GM23338 (cell line): Measurements from ENCODE around the gene PXDN. TPM values are rescaled to one million over a fixed set of nuclear protein-coding genes. Genes with fewer than 3 reads are reported as not detected.

ENCODE experiments used
- ATAC-seq: fragments of 200-7000 bp; cut with Tn5 transposase; 3 replicates; pipeline ENCODE4 v1.9.1; 2020
- DNase-seq: peaks from one replicate; pipeline ENCODE4 v3.0.0-alpha.2; 2015; ENCODE audit warnings: low spot score
- H2AFZ ChIP-seq: fragments of 200-600 bp; sonication (generic); 2 replicates; pipeline ENCODE4 v1.8.0; 2016; ENCODE audit warnings: antibody characterized with exemption, mild to moderate bottlenecking, moderate library complexity
- H3F3A ChIP-seq: fragments of 200-600 bp; sonication (generic); replicated peaks from 2 replicates; pipeline ENCODE4 v1.8.0; 2017; ENCODE audit warnings: antibody characterized with exemption, mixed run types, low read depth
- H3K27ac ChIP-seq: fragments of 200-600 bp; sonication (generic); 2 replicates; pipeline ENCODE4 v1.6.1; 2016; ENCODE audit warnings: low read depth
- H3K27me3 ChIP-seq: fragments of 200-600 bp; sonication (generic); 2 replicates; pipeline ENCODE4 v1.8.0; 2016; ENCODE audit warnings: mild to moderate bottlenecking, mixed run types, moderate library complexity; ENCODE audit not compliant: insufficient read depth
- H3K36me3 ChIP-seq: fragments of 200-600 bp; sonication (generic); 2 replicates; pipeline ENCODE4 v1.8.0; 2016; ENCODE audit warnings: mild to moderate bottlenecking; ENCODE audit not compliant: insufficient read depth
- H3K4me1 ChIP-seq: fragments of 200-600 bp; sonication (generic); 2 replicates; pipeline ENCODE4 v1.8.0; 2016; ENCODE audit warnings: mild to moderate bottlenecking, moderate library complexity; ENCODE audit not compliant: insufficient read depth
- H3K4me2 ChIP-seq: fragments of 200-600 bp; sonication (generic); 2 replicates; pipeline ENCODE4 v1.7.1; 2017; ENCODE audit warnings: mixed run types
- H3K4me3 ChIP-seq: fragments of 200-600 bp; sonication (generic); 2 replicates; pipeline ENCODE4 v1.6.1; 2016; ENCODE audit warnings: mixed run types
- H3K79me2 ChIP-seq: fragments of 200-600 bp; sonication (generic); replicated peaks from 2 replicates; pipeline ENCODE4 v1.8.0; 2017; ENCODE audit warnings: mild to moderate bottlenecking; ENCODE audit not compliant: insufficient read depth
- H3K9me2 ChIP-seq: fragments of 200-600 bp; sonication (generic); 2 replicates; pipeline ENCODE4 v1.8.0; 2017; ENCODE audit not compliant: insufficient read depth
- H4K20me1 ChIP-seq: fragments of 200-600 bp; sonication (generic); replicated peaks from 2 replicates; pipeline ENCODE4 v1.8.0; 2017; ENCODE audit warnings: mild to moderate bottlenecking; ENCODE audit not compliant: insufficient read depth
- H3K27ac Mint-ChIP-seq: 2 replicates; pipeline ENCODE4 v1.8.0; 2020; ENCODE audit warnings: inconsistent platforms, mild to moderate bottlenecking, moderate library complexity, mixed read lengths
- H3K27me3 Mint-ChIP-seq: 3 replicates; pipeline ENCODE4 v1.8.0; 2022; ENCODE audit warnings: low read depth, mild to moderate bottlenecking, moderate library complexity, mixed read lengths, inconsistent platforms; ENCODE audit not compliant: insufficient read depth, poor library complexity
- H3K36me3 Mint-ChIP-seq: 3 replicates; pipeline ENCODE4 v1.8.0; 2021; ENCODE audit warnings: low read depth, mild to moderate bottlenecking, inconsistent platforms, moderate library complexity, mixed read lengths
- H3K4me1 Mint-ChIP-seq: 3 replicates; pipeline ENCODE4 v1.8.0; 2020; ENCODE audit warnings: mild to moderate bottlenecking, inconsistent platforms, mixed read lengths
- H3K4me3 Mint-ChIP-seq: 3 replicates; pipeline ENCODE4 v1.8.0; 2021; ENCODE audit warnings: moderate library complexity, mild to moderate bottlenecking, inconsistent platforms, mixed read lengths
- H3K9me3 Mint-ChIP-seq: 3 replicates; pipeline ENCODE4 v1.8.0; 2020; ENCODE audit warnings: moderate library complexity, mild to moderate bottlenecking, inconsistent platforms, mixed read lengths
- CREB1 ChIP-seq: fragments of 250-450 bp; sonication (Bioruptor Pico); IDR thresholded peaks from 2 replicates; pipeline ENCODE4 v1.5.0; 2020; ENCODE audit warnings: low read depth, mild to moderate bottlenecking, moderate library complexity
- CTCF ChIP-seq, 2 experiments: fragments of 200-600 bp in 1 of 2; sonication (generic) in 1 of 2; conservative IDR thresholded peaks; 2 replicates each; pipeline versions ENCODE4 v1.5.1 to v1.6.1; 2016 to 2017; ENCODE audit warnings: antibody characterized with exemption in 2 of 2, low read depth in 2 of 2, mild to moderate bottlenecking in 2 of 2, moderate library complexity in 1 of 2
- ETS1 ChIP-seq: IDR thresholded peaks from 2 replicates; pipeline ENCODE4 v1.6.1; 2016; ENCODE audit warnings: antibody characterized with exemption
- EZH2 ChIP-seq: fragments of 200-600 bp; sonication (generic); IDR thresholded peaks from one replicate; pipeline ENCODE4 v1.8.0; 2017; ENCODE audit warnings: antibody characterized with exemption, mild to moderate bottlenecking, low read depth; ENCODE audit not compliant: unreplicated experiment
- EZH2phosphoT487 ChIP-seq: fragments of 200-600 bp; sonication (generic); IDR thresholded peaks from one replicate; pipeline ENCODE4 v1.8.1; 2018; ENCODE audit warnings: antibody characterized with exemption; ENCODE audit not compliant: unreplicated experiment
- JUNB ChIP-seq: IDR thresholded peaks from one replicate; pipeline ENCODE4 v1.6.1; 2016; ENCODE audit warnings: antibody characterized with exemption; ENCODE audit not compliant: unreplicated experiment
- POLR2AphosphoS5 ChIP-seq: IDR thresholded peaks from 2 replicates; pipeline ENCODE4 v1.6.1; 2016; ENCODE audit warnings: antibody characterized with exemption, low read depth
- REST ChIP-seq: IDR thresholded peaks from one replicate; pipeline ENCODE4 v1.6.1; 2018; ENCODE audit warnings: antibody characterized with exemption; ENCODE audit not compliant: unreplicated experiment
- STAT1 ChIP-seq: IDR thresholded peaks from one replicate; pipeline ENCODE4 v1.6.1; 2016; ENCODE audit warnings: antibody characterized with exemption; ENCODE audit not compliant: unreplicated experiment
- ZNF114 ChIP-seq: fragments of 250-450 bp; sonication (Bioruptor Pico); IDR thresholded peaks from 2 replicates; pipeline ENCODE4 v1.5.0; 2020; ENCODE audit warnings: mild to moderate bottlenecking, moderate library complexity
- ZNF331 ChIP-seq: fragments of 250-450 bp; sonication (Bioruptor Pico); IDR thresholded peaks from 2 replicates; pipeline ENCODE4 v1.5.0; 2020; ENCODE audit warnings: low read depth, mild to moderate bottlenecking, moderate library complexity
- ZNF462 ChIP-seq: fragments of 250-450 bp; sonication (Bioruptor Pico); IDR thresholded peaks from 2 replicates; pipeline ENCODE4 v1.5.0; 2020; ENCODE audit warnings: mild to moderate bottlenecking, moderate library complexity
- polyA plus RNA-seq: library from polyadenylated mRNA; unstranded; fragments of >200 nt; fragmentation: Nextera tagmentation; extraction: Ambion mirVana; gene quantifications from 2 replicates; pipeline ENCODE4 v1.2.1, GENCODE V29; 2016
- total RNA-seq: library from RNA; depleted of rRNA; stranded (reverse); fragments of >200 nt; shearing (Covaris generic); gene quantifications from 2 replicates; pipeline ENCODE4 v1.2.3, GENCODE V29; 2014

The PXDN gene
- total and polyA plus RNA-seq, 2 experiments from 2014 or later = 42.2 to 225 TPM

GRCh38 chr2:1673160-1673944 is 71.0 kb downstream of the PXDN start (continued):
- TF ChIP-seq ETS1 = no peak
- no peak for TF ChIP-seq CREB1 (CRISPR knock-in tag)
- no peak for TF ChIP-seq EZH2phosphoT487
- no peak for TF ChIP-seq JUNB

- Histone ChIP-seq H3K4me1 (no peaks in the 10 kb centered on the region), H3K4me2 (no peak overlapping the region), H3K27me3 (no peaks in the 10 kb centered on the region), H3K36me3 (peaks cover 25% of the 10 kb centered on the region), H3K4me3 (no peak overlapping the region), H2AFZ (no peak overlapping the region), H3K79me2 (peaks cover 5% of the 10 kb centered on the region; the same call in 1 of the 2 replicates), H3F3A (no peaks in the 10 kb centered on the region), H3K9me2 (no peaks in the 10 kb centered on the region), H3K27ac (no peak overlapping the region; the same call in 1 of the 2 replicates), H4K20me1 (no peaks in the 10 kb centered on the region; the same call in none of the 2 replicates)
- Mint-ChIP-seq H3K27ac (no peak overlapping the region), H3K27me3 (peaks cover 3% of the 10 kb centered on the region), H3K4me1 (no peaks in the 10 kb centered on the region), H3K9me3 (no peaks in the 10 kb centered on the region; the same call in 1 of the 3 replicates), H3K36me3 (peaks cover 76% of the 10 kb centered on the region), H3K4me3 (no peak overlapping the region)
- DNase-seq = no peak
- no peak for ATAC-seq
- TF ChIP-seq POLR2AphosphoS5 = no peak
- TF ChIP-seq ZNF462 = no peak
- no peak for TF ChIP-seq STAT1
- TF ChIP-seq EZH2phosphoT487 = no peak
- no peak for TF ChIP-seq CREB1 (CRISPR knock-in tag)
- no peak for TF ChIP-seq REST
- no peak for TF ChIP-seq ZNF331
- no peak for TF ChIP-seq EZH2
- TF ChIP-seq ZNF114 (CRISPR knock-in tag) = no peak
- no peak for TF ChIP-seq CTCF (conservative IDR thresholded peaks at IDR 0.05; ENCODE audit: low read depth in 2 of 2)
Observed at GRCh38 chr2:1672738-1673137, 71.6 kb downstream of the PXDN start.
